ENCODE results near the gene DNAJB2.
"Not testable (repeated sequence)": the region's sequence is repeated elsewhere in the genome, so short reads cannot be mapped to it uniquely, and the experiment has no call there.

Gene DNAJB2

DNA sequence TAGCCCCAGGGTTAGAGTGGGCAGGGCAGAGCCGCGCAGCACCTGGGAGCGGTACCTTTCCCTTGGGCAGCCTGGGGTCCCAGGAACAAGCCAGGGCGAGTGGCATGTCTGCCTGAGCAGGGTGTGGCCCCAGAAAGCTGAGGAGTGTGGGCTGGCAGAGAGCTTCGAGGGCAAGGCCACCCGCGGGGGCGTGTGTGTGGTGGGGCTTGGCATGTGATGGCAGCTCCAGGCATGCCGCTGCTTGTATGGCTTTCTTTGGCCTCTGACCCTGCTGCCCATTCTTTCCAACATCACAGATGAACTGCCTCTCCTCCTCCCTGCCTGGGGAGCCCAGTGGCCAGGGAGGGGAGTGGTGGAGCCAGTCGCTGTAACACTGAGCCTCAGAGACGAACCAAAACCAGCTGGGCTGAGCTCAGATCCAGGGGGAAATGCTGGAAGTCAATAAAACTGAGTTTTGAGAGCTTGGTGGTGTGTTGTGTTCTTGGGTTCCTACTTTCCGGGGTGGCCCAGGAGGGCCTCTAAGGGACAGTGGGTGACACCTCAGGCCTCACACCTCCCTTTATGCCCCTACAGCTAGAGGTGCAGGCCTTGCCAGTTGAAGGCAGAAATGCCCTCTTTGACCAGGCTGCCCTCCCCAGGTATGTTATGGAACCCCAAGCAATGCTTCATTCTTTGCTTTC lies 7.4 kb downstream of the DNAJB2 start:
- FAIRE-seq, result no peak

DNA sequence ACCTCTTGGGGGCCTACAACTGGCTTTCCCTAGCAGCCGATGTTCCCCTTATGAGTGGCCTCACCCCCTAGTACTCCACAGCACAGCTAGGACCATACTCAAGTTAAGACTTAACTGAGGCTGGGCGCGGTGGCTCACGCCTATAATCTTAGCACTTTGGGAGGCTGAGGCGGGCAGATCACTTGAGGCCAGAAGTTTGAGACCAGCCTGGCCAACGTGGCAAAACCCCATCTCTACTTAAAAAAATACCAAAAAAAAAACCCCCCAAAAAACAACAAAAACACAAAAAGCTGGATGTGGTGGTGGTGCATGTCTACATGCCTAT lies 7.9 kb downstream of the DNAJB2 start:
- not testable (repeated sequence) for FAIRE-seq

GRCh38 chr2:219287580-219288265 lies 8.6 kb downstream of the DNAJB2 start:
- no peak for FAIRE-seq

DNA sequence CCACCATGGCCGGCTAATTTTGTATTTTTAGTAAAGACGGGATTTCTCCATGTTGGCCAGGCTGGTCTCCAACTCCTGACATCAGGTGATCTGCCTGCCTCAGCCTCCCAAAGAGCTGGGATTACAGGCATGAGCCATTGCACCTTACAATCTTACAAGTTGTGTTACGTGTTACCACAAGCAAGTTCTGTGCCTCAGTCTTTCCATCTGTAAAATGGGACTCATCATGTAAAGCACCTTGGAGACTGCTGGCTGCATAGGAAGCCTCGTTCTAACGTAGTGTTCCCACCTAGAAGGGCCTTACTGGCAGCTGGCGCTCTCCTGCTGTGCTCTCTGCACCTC lies 10.0 kb downstream of the DNAJB2 start:
- no peak for FAIRE-seq

GRCh38 chr2:219289537-219290361 lies 10.6 kb downstream of the DNAJB2 start:
- no peak for FAIRE-seq

GRCh38 chr2:219290381-219291171 lies 11.4 kb downstream of the DNAJB2 start:
- FAIRE-seq, result no peak

- no peak for FAIRE-seq
Measured at GRCh38 chr2:219291394-219291793, 12.2 kb downstream of the DNAJB2 start.

- no peak for FAIRE-seq
Measured at GRCh38 chr2:219291910-219292490, 12.8 kb downstream of the DNAJB2 start.

- no peak for FAIRE-seq
Measured at GRCh38 chr2:219292616-219293015, 13.4 kb downstream of the DNAJB2 start.

GRCh38 chr2:219293736-219294231 lies 14.6 kb downstream of the DNAJB2 start:
- FAIRE-seq, result no peak

- no peak for FAIRE-seq
Measured at GRCh38 chr2:219294356-219295351, 15.5 kb downstream of the DNAJB2 start.

GRCh38 chr2:219296142-219296541 lies 17.0 kb downstream of the DNAJB2 start:
- FAIRE-seq, result no peak

- no peak for FAIRE-seq
Measured at GRCh38 chr2:219296631-219297391, 17.6 kb downstream of the DNAJB2 start.

DNA sequence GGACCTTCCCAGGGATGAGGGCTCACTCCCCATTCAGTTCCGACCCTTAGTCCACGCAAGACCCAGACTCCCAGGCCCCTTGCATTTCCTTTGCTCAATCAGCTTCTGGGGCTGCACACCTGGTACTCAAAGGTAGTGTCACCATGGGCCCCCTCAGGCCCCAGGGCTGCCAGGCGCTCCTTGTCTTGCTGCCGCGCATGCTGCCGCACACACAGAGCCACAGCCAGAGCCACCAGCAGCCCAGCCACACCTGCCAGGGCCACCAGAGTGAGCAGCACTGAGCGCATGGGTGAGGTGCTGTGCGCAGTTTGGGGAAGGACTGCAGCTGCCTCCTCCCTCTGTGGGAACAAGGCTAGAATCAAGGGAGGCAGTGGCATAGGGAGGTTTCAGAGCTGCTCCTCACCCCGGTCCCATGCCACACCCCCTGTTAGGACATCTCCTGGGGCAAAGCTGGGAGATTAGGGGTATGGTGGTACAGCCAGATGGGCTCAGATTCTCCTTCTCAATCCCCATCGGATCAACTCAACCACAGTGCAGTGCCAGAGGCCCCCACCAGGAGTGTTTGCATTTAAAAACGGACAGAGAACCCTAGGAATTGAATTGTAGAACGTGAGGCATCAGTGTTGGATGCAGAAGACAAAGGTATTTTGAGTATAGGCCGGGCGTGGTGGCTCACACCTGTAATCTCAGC lies 18.7 kb downstream of the DNAJB2 start:
- no peak for FAIRE-seq

DNA sequence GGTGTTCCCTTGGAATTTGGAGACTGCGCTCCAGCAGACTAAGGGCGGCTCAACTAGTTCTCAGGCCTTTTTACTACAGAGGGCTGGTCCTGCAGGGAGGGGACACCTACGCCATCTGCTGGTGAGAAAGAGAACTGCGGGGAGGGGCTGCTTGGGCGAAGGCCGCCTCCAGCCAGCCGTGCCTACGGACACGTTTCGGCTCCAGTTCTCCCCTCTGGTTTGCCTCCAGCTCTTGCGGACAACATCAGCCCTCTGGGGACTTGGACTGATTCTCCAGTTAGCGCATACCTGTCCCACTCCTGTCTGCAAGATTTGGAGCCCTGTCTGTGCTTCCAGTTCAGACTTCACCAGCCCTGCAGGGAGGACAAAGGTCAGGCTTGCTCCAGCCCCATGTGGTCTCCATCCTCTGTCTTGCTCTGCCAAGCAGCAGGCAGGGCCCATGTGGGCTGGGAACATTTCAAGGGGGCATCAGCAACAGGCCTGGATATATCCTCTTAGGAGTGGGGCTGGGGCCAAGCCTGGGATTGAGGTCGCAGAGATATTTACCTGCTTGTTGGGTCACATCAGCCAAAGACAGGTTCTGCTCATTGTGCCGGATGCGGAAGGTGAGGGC lies 19.7 kb downstream of the DNAJB2 start:
- no peak for FAIRE-seq

GRCh38 chr2:219299372-219299760 lies 20.2 kb downstream of the DNAJB2 start:
- no peak for FAIRE-seq

DNA sequence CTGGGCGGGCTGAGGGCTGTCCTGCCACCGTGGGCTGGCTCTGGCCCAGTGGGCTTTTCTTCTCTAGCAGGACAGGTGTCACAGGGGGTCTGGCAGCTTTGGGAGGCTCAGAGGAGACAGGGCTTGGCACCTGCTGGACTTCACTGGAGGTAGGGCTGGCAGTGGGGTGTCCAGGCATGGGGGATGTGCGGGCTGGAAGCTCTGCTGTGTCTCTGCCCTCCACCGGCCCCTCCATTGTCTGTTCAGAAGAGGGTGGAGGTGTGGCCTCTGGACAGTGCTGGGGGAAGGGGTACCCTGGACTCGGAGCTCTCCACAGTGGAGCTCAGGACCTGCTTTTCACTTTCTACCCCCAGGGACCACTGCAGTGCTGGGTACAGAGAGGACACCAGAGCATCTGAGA lies 20.9 kb downstream of the DNAJB2 start:
- no peak for FAIRE-seq

GRCh38 chr2:219302412-219302968 lies 23.3 kb downstream of the DNAJB2 start:
- no peak for FAIRE-seq

- no peak for FAIRE-seq
Measured at GRCh38 chr2:219304223-219304622, 25.1 kb downstream of the DNAJB2 start.

Data from islet of Langerhans (tissue), 1 donor.